ENCODE results near the gene SELENOV. TPM values are rescaled to one million over a fixed set of nuclear protein-coding genes. Genes with fewer than 3 reads are reported as not detected.

Gene SELENOV
- total RNA-seq, 3 donors from 2014 or later: not detected

- Histone ChIP-seq H3K36me3 (ENCODE audit: low read depth) (no peaks in the 10 kb centered on the region), H3K4me1 (ENCODE audit: low read depth) (peaks cover 8% of the 10 kb centered on the region), H3K4me3 (peak within 1 kb of the TSS; percentile 86), H3K9me3 (no peaks in the 10 kb centered on the region)
- peak; percentile 97 for TF ChIP-seq CTCF (IDR thresholded peaks at IDR 0.05)
- DNase-seq (peak; percentile 94 to 96 (median 96)), ATAC-seq (peak; percentile 100)
- intact Hi-C loops (cut with DNase I, micrococcal nuclease): loop anchor here in 1 of 2 donors (2.0 kb wide), 1 partner anchor 99 kb away; no protein-coding TSS in a partner anchor
Observed at GRCh38 chr19:39539518-39540332, 24.8 kb downstream of the SELENOV start, which contains the start of gene EID2. Gene EID2 (minus strand): TSS chr19:39540161. CDS start chr19:39540079, 82 bp downstream.

- H3K9me3 ChIP-seq: no peaks in the 10 kb centered on the region
- no peak for DNase-seq
- peak overlapping the region; percentile 86 for H3K4me3 ChIP-seq
- peaks cover 8% of the 10 kb centered on the region for H3K4me1 ChIP-seq (ENCODE audit: low read depth)
- intact Hi-C loops (cut with DNase I, micrococcal nuclease): loop anchor here in 1 of 2 donors (2.0 kb wide), 1 partner anchor 100 kb away; no protein-coding TSS in a partner anchor
- no peaks in the 10 kb centered on the region for H3K36me3 ChIP-seq (ENCODE audit: low read depth)
- ATAC-seq: no peak
- no peak for TF ChIP-seq CTCF (IDR thresholded peaks at IDR 0.05)
Observed at GRCh38 chr19:39540333-39540673, 25.4 kb downstream of the SELENOV start.

GRCh38 chr19:39542206-39542605, 27.3 kb downstream of the SELENOV start:
- no peak overlapping the region for H3K4me3 ChIP-seq
- no peak for TF ChIP-seq CTCF (IDR thresholded peaks at IDR 0.05)
- intact Hi-C loops (cut with DNase I, micrococcal nuclease): no loop called here
- no peaks in the 10 kb centered on the region for H3K36me3 ChIP-seq (ENCODE audit: low read depth)
- DNase-seq (no peak), ATAC-seq (no peak)
- no peaks in the 10 kb centered on the region for H3K9me3 ChIP-seq
- peaks cover 8% of the 10 kb centered on the region for H3K4me1 ChIP-seq (ENCODE audit: low read depth)

- DNase-seq: no peak
- TF ChIP-seq CTCF (IDR thresholded peaks at IDR 0.05): no peak
- no peaks in the 10 kb centered on the region for H3K9me3 ChIP-seq
- no peak overlapping the region for H3K4me3 ChIP-seq
- peaks cover 6% of the 10 kb centered on the region for H3K4me1 ChIP-seq (ENCODE audit: low read depth)
- H3K36me3 ChIP-seq (ENCODE audit: low read depth): no peaks in the 10 kb centered on the region
- no peak for ATAC-seq
- intact Hi-C loops (cut with DNase I, micrococcal nuclease): no loop called here
Observed at GRCh38 chr19:39543477-39543857, 28.5 kb downstream of the SELENOV start.

- no peak for TF ChIP-seq CTCF (IDR thresholded peaks at IDR 0.05)
- intact Hi-C loops (cut with DNase I, micrococcal nuclease): no loop called here
- Histone ChIP-seq H3K4me1 (ENCODE audit: low read depth) (peaks cover 5% of the 10 kb centered on the region), H3K9me3 (no peaks in the 10 kb centered on the region), H3K4me3 (no peak overlapping the region), H3K36me3 (ENCODE audit: low read depth) (no peaks in the 10 kb centered on the region)
- DNase-seq (no peak), ATAC-seq (no peak)
Observed at GRCh38 chr19:39544226-39544903, 29.4 kb downstream of the SELENOV start.

All from mucosa of descending colon (tissue), 3 donors.